ENCODE results near the gene MMD2.

The MMD2 gene

GRCh38 chr7:4962872-4963775, 4.1 kb upstream of the MMD2 start:
- H3K9me3 ChIP-seq (ENCODE audit: low read length) = no peaks in the 10 kb centered on the region
- H3K27ac ChIP-seq (ENCODE audit: low read depth, low read length, poor library complexity, severe bottlenecking) = no peak overlapping the region
- no peaks in the 10 kb centered on the region for H3K4me1 ChIP-seq (ENCODE audit: insufficient read depth, low read length, severe bottlenecking)
- no peaks in the 10 kb centered on the region for H3K9me2 ChIP-seq (ENCODE audit: low read depth, low read length)
- no peak overlapping the region for H3K9ac ChIP-seq (ENCODE audit: low read length)
- H3K4me3 ChIP-seq (ENCODE audit: low read depth, low read length, poor library complexity, severe bottlenecking) = no peak overlapping the region
- no peaks in the 10 kb centered on the region for H3K79me2 ChIP-seq (ENCODE audit: insufficient read depth, low read length)
- no peaks in the 10 kb centered on the region for H3K36me3 ChIP-seq (ENCODE audit: insufficient read depth, low read length)
- no peaks in the 10 kb centered on the region for H3K27me3 ChIP-seq (ENCODE audit: insufficient read depth, low read length)
- H3K4me2 ChIP-seq (ENCODE audit: low read length) = no peak overlapping the region
- no peak for TF ChIP-seq EZH2 (IDR thresholded peaks at IDR 0.05; ENCODE audit: borderline replicate concordance, low read length)
- no peak for TF ChIP-seq CTCF (IDR thresholded peaks at IDR 0.05; ENCODE audit: low read length)
- no peaks in the 10 kb centered on the region for H4K20me1 ChIP-seq (ENCODE audit: insufficient read depth, low read length)
- no peak overlapping the region for H2AFZ ChIP-seq (ENCODE audit: low read length)
- H3F3A ChIP-seq (ENCODE audit: insufficient read depth, low read length) = no peaks in the 10 kb centered on the region

GRCh38 chr7:4960363-4960762, 1.4 kb upstream of the MMD2 start:
- Histone ChIP-seq H3K4me3 (ENCODE audit: low read depth, low read length, poor library complexity, severe bottlenecking) (no peak overlapping the region), H3K9ac (ENCODE audit: low read length) (no peak overlapping the region), H3K27ac (ENCODE audit: low read depth, low read length, poor library complexity, severe bottlenecking) (no peak overlapping the region), H2AFZ (ENCODE audit: low read length) (no peak overlapping the region), H3K9me3 (ENCODE audit: low read length) (no peaks in the 10 kb centered on the region), H4K20me1 (ENCODE audit: insufficient read depth, low read length) (no peaks in the 10 kb centered on the region), H3K4me1 (ENCODE audit: insufficient read depth, low read length, severe bottlenecking) (no peaks in the 10 kb centered on the region), H3K4me2 (ENCODE audit: low read length) (no peak overlapping the region), H3K36me3 (ENCODE audit: insufficient read depth, low read length) (no peaks in the 10 kb centered on the region), H3F3A (ENCODE audit: insufficient read depth, low read length) (no peaks in the 10 kb centered on the region), H3K79me2 (ENCODE audit: insufficient read depth, low read length) (no peaks in the 10 kb centered on the region), H3K27me3 (ENCODE audit: insufficient read depth, low read length) (no peaks in the 10 kb centered on the region), H3K9me2 (ENCODE audit: low read depth, low read length) (no peaks in the 10 kb centered on the region)
- no peak for TF ChIP-seq EZH2 (IDR thresholded peaks at IDR 0.05; ENCODE audit: borderline replicate concordance, low read length)
- TF ChIP-seq CTCF (IDR thresholded peaks at IDR 0.05; ENCODE audit: low read length) = no peak

GRCh38 chr7:4959893-4960292, 906 bp upstream of the MMD2 start:
- no peaks in the 10 kb centered on the region for H3K4me1 ChIP-seq (ENCODE audit: insufficient read depth, low read length, severe bottlenecking)
- no peak overlapping the region for H3K9ac ChIP-seq (ENCODE audit: low read length)
- H3K79me2 ChIP-seq (ENCODE audit: insufficient read depth, low read length) = no peaks in the 10 kb centered on the region
- H3K27me3 ChIP-seq (ENCODE audit: insufficient read depth, low read length) = peaks cover 2% of the 10 kb centered on the region; the same call in 1 of the 2 replicates
- no peaks in the 10 kb centered on the region for H4K20me1 ChIP-seq (ENCODE audit: insufficient read depth, low read length)
- no peaks in the 10 kb centered on the region for H3K36me3 ChIP-seq (ENCODE audit: insufficient read depth, low read length)
- no peak overlapping the region for H3K4me2 ChIP-seq (ENCODE audit: low read length)
- no peak for TF ChIP-seq EZH2 (IDR thresholded peaks at IDR 0.05; ENCODE audit: borderline replicate concordance, low read length)
- TF ChIP-seq CTCF (IDR thresholded peaks at IDR 0.05; ENCODE audit: low read length) = no peak
- no peaks in the 10 kb centered on the region for H3K9me3 ChIP-seq (ENCODE audit: low read length)
- H2AFZ ChIP-seq (ENCODE audit: low read length) = no peak overlapping the region
- no peak overlapping the region for H3K27ac ChIP-seq (ENCODE audit: low read depth, low read length, poor library complexity, severe bottlenecking)
- H3K9me2 ChIP-seq (ENCODE audit: low read depth, low read length) = no peaks in the 10 kb centered on the region
- no peaks in the 10 kb centered on the region for H3F3A ChIP-seq (ENCODE audit: insufficient read depth, low read length)
- H3K4me3 ChIP-seq (ENCODE audit: low read depth, low read length, poor library complexity, severe bottlenecking) = no peak overlapping the region
